HG02870 (cell line): ENCODE data around the gene MTURN.
A peak's percentile ranks its signal among the peaks of the same experiment; 100 is the strongest.
"Not testable (repeated sequence)": the region's sequence is repeated elsewhere in the genome, so short reads cannot be mapped to it uniquely, and the experiment has no call there.

Source experiments
- ATAC-seq: cut with Tn5 transposase; IDR thresholded peaks from one replicate; pipeline ENCODE4 v1.9.1; 2021; ENCODE audit warnings: mild to moderate bottlenecking, moderate library complexity; ENCODE audit not compliant: unreplicated experiment

Gene MTURN

GRCh38 chr7:30177186-30177585 lies 42.4 kb downstream of the MTURN start:
- ATAC-seq, result no peak

DNA sequence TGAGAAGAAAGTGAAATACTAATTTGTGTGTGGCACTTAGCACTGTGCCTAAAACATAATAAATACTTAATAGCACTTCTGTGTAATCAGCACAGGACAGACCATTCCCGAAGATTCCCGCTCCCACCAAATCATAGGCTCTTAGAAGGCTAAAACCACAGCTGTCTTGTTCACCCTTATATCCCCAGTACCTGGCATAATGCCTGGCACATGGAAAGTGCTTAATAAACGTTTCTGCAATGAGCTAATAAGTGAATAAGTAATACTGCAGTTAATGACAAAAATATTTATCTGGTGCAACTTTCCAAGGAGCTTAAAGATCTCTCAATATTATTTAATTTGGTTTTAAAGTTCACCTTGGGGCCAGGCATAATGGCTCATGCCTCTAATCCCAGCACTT lies 43.2 kb downstream of the MTURN start:
- no peak for ATAC-seq

DNA sequence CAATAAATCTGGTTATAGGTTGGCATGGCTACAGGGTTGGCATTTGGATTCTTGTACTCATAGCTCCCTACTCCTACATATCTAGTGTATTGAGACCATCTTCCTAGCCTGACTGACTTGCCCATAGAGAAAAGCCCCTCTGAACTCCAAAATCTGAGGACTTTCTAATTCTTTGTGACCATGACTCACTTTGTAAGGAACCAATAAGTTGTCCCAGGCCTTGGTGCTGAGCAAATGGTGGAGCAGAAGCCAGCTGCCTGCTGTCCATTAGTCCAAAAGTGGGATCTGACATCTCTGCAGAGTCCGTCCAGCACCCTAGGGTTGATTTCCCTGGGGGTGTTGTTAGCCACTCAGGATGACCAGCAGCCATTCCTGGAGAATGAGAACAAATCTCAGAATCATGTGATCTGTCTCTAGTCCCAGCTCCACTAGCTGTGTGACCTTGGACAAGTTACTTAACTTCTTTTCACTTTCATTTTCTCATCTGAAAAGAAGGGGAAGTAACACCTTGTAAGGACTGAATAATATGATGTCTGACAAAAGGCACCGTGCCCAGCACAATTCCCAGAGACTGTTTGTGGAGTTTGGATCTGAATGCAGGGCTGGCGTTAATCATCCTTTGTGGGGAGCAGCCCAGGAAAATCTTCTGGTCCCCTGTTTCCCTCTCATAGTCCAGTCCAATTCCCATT lies 44.1 kb downstream of the MTURN start:
- ATAC-seq, result peak; percentile 69

- ATAC-seq, result no peak
These were observed 45.9 kb downstream of the MTURN start for GRCh38 chr7:30180718-30181117.

GRCh38 chr7:30181211-30181610 lies 46.4 kb downstream of the MTURN start:
- ATAC-seq, result no peak

DNA sequence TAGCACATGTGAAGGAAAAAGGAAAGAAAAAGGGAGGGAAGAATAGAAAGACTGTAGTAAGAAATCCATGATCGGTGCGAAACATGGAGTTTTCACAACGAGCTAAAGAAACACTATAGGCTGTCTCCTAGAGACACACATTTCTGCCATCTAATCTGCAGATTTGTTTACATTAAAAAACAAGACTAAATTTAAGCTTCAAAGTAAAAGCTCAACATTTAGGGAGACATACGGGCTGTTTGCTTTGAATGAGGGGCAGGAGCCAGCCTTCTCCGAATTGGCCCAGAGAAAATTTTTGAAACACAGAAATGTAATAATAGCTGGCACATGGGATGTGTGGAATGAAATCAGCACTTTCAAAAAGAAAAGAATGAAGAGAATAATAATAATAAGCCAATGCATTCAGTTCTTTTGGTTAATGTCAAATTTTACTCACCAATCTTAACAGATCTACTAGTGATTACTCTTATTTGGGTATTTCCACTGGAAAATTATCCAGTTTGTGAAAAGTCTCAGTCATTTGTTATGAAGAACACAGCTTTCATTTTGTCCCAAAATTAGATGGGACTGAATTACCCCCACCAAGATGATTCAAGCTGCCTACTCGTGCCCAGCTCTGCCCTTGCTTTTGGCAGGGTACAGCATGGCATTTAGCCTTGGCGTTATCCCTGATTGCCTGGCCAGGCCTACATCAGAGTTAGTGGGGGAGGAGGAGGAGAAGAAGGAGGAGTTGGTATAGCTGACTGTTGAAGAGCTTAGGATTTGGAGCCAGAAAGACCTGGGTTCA lies 47.1 kb downstream of the MTURN start:
- no peak for ATAC-seq

DNA sequence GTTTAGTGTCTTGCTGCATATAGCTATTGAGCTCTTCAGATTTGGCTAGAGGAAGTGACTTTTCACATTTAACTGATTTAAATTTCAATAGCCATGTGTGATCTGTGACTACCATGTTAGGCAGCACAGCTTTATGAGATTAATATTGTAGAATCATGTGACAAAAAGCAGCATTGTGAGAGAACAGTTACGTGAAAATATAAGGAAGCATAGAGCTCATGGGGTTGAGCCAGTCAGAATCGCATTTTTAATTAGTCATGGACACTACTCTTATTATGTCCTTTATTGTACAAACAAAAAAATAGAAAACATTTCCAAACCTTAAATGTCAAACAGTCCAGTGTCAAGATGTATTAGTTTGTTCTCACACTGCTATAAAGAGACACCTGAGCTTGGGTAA lies 48.0 kb downstream of the MTURN start:
- no peak for ATAC-seq

- no peak for ATAC-seq
These were observed 49.1 kb downstream of the MTURN start for GRCh38 chr7:30183749-30184369.

GRCh38 chr7:30184791-30185487 lies 50.2 kb downstream of the MTURN start:
- no peak for ATAC-seq

GRCh38 chr7:30185496-30185895 lies 50.7 kb downstream of the MTURN start:
- no peak for ATAC-seq

DNA sequence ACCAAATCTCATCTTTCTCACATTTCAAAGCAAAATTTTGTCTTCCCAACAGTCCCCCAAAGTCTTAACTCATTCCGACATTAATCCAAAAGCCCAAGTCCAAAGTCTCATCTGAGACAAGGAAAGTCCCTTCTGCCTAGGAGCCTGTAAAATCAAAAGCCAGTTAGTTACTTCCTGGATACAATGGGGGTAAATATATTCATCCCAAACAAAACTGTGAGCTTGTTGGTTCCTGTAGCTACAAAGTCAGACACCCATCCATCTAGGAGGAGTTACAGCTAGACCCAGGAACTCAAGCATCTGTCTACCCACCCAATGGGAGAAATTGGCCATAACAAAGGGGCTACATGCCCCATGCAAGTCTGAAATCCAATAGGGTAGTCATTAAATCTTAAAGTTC lies 51.9 kb downstream of the MTURN start:
- ATAC-seq, result no peak

DNA sequence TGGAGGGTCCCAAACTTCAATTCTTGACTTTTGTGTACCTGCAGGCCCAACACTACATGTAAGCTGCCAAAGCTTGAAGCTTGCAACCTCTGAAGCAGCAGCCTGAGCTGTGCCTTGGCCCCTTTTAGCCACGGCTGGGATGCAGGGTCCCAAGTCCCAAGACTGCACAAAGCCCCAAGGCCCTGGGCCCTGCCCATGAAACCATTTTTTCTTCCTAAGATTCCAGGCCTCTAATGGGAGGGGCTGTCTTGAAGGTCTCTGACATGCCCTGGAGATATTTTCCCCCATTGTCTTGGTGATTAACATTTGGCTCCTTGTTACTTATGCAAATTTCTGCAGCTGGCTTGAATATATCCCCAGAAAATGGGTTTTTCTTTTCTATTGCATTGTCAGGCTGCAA lies 52.7 kb downstream of the MTURN start:
- ATAC-seq, result no peak

- ATAC-seq, result not testable (repeated sequence)
These were observed 53.6 kb downstream of the MTURN start for GRCh38 chr7:30188381-30188780.

DNA sequence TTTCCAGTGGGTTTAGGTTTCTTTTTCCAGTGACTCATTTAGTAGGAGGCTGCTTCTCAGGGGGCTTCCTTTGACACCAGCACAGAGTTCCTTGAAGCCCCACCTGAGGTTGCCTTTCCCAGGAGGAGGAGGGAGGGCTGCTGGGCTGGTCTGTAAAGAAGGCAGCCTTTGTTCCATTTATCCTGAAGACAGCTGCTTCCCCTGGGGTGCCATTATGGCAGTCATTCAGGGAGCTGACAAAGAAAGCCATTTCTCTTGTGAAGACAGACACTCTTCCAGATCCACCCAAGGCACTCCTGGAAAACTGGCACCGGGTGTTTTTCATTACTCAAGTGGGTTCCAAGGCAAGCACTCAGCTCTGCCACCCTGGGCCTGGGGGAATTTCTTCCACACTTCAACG lies 54.0 kb downstream of the MTURN start:
- no peak for ATAC-seq

GRCh38 chr7:30191809-30192208 lies 57.0 kb downstream of the MTURN start:
- ATAC-seq, result no peak

GRCh38 chr7:30193336-30193943 lies 58.7 kb downstream of the MTURN start:
- ATAC-seq, result no peak

DNA sequence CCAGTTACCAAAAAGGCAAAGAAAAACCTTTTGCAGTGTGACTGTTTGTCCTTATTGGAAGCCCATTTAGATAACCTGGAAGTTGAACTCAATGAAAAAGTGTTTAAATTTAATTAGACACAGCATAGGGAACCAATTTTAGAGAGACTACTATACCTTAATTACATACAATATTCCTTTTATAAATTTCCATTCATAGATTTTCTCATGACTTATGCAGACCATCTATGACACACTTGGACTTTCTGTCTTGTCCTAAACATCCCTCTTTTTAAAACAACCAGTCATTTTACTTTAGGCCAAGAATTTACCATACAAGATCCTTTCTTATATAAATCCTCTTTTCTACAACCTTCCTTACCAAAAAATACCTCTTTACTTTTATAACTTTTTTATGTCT lies 61.6 kb downstream of the MTURN start:
- ATAC-seq, result no peak

GRCh38 chr7:30197438-30197837 lies 62.7 kb downstream of the MTURN start:
- no peak for ATAC-seq

DNA sequence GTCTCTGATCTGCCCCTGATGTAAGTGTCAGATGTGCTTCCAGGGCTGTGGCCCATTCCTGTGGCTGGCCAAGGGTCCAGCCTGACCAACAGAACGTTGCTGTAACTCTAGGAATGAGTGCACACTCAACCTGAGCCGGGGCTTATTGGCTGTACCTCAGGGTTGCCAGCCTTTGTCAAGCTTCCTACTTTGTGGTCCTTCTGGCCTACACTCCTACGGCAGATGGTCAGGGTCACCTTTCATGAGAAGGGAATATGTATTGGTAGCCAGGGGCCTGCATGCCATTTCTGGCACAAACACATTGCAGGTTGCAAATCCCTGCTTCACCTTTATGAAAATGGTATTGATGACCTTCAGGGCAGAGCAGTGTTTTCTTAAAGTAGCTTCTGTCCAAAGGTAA lies 64.5 kb downstream of the MTURN start:
- no peak for ATAC-seq

GRCh38 chr7:30200591-30200990 lies 65.8 kb downstream of the MTURN start:
- no peak for ATAC-seq

DNA sequence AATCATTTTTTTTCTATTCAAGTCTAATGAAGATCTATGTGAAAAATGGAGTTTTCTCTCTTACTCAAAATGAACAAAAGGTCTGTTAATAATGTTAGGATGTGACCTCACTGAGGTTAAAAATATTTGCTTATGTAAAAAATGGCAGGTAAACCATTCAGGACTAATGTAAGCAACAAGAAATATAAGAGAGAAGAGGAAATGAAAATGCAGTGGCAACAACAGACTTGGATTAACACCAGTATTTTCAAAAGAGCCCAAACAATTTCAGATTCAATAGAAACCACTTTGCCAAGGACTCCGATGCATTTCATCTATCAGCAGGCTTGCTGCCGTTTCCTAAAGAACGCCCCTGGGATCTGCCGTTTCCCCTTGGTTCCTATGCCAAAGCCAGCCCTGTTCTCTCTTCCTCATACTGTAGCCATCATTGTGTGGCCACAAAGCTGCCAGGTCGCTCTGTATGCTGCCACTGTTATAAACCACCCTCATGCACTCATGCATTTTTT lies 66.4 kb downstream of the MTURN start:
- ATAC-seq, result peak; percentile 82
